ENCODE measurements around the gene SHLD1.

GRCh38 chr20:5893052-5893451 is 142.9 kb downstream of the SHLD1 start:
- no peak for TF ChIP-seq EZH2phosphoT487 (IDR thresholded peaks at IDR 0.05; ENCODE audit: unreplicated experiment)
- no peak for TF ChIP-seq CTCF (conservative IDR thresholded peaks at IDR 0.05; ENCODE audit: low read depth in 2 of 2)
- TF ChIP-seq STAT1 (IDR thresholded peaks at IDR 0.05; ENCODE audit: unreplicated experiment) = no peak
- no peak for TF ChIP-seq ZNF331 (CRISPR knock-in tag; IDR thresholded peaks at IDR 0.05; ENCODE audit: low read depth)
- no peak for TF ChIP-seq EZH2 (IDR thresholded peaks at IDR 0.05; ENCODE audit: low read depth, unreplicated experiment)
- no peak for TF ChIP-seq NANOG (IDR thresholded peaks at IDR 0.05; ENCODE audit: borderline replicate concordance)
- no peak for TF ChIP-seq ETS1 (IDR thresholded peaks at IDR 0.05)
- TF ChIP-seq JUNB (IDR thresholded peaks at IDR 0.05; ENCODE audit: unreplicated experiment) = no peak
- no peak for TF ChIP-seq REST (IDR thresholded peaks at IDR 0.05; ENCODE audit: unreplicated experiment)
- no peak for TF ChIP-seq POLR2AphosphoS5 (IDR thresholded peaks at IDR 0.05; ENCODE audit: low read depth)
- no peak for TF ChIP-seq ZNF114 (CRISPR knock-in tag; IDR thresholded peaks at IDR 0.05)
